Gastrocnemius medialis (tissue), 4 donors: Measurements from ENCODE around the gene CHKA. TPM values are rescaled to one million over a fixed set of nuclear protein-coding genes. Genes with fewer than 3 reads are reported as not detected.

ENCODE experiments used
- ATAC-seq, 2 donors: fragments of 150-250 bp; one replicate each; pipeline ENCODE4 v1.9.1; 2016
- DNase-seq, 2 donors: peaks; one replicate each; pipeline ENCODE4 v3.0.0-alpha.2; 2019
- H3K27ac ChIP-seq, 4 donors: fragments of 200-600 bp; sonication (generic); 1 replicate in 1 of 4; 2 replicates in 3 of 4; pipeline ENCODE4 v1.5.1; 2016 to 2018; ENCODE audit warnings: mild to moderate bottlenecking in 2 of 4, moderate library complexity in 1 of 4
- H3K27me3 ChIP-seq, 3 donors: fragments of 200-600 bp; sonication (generic) in 2 of 3; 1 replicate in 1 of 3; 2 replicates in 2 of 3; pipeline versions ENCODE4 v1.5.1 to v1.6.0; 2016 to 2019; ENCODE audit warnings: mild to moderate bottlenecking in 1 of 3, moderate library complexity in 1 of 3
- H3K36me3 ChIP-seq, 2 donors: fragments of 200-600 bp; sonication (generic) in 1 of 2; one replicate each; pipeline ENCODE4 v1.5.1; 2017 to 2018
- H3K4me1 ChIP-seq, 2 donors: fragments of 200-600 bp; sonication (generic) in 1 of 2; one replicate each; pipeline ENCODE4 v1.5.1; 2016 to 2017; ENCODE audit warnings: mild to moderate bottlenecking in 2 of 2
- H3K4me3 ChIP-seq, 4 donors: fragments of 200-600 bp; sonication (generic) in 3 of 4; 1 replicate in 1 of 4; 2 replicates in 3 of 4; pipeline ENCODE4 v1.5.1; 2016 to 2019; ENCODE audit warnings: mild to moderate bottlenecking in 2 of 4
- H3K9me3 ChIP-seq, 3 donors: fragments of 200-600 bp; sonication (generic) in 2 of 3; 1 replicate in 1 of 3; 2 replicates in 2 of 3; pipeline ENCODE4 v1.5.1; 2016 to 2019
- POLR2A ChIP-seq, 2 donors: fragments of 450-650 bp; IDR thresholded peaks; one replicate each; pipeline ENCODE4 v1.6.1; 2017; ENCODE audit warnings: antibody characterized with exemption in 2 of 2, mild to moderate bottlenecking in 2 of 2, moderate library complexity in 2 of 2
- in situ Hi-C, 4 donors: fragments of 200-750 bp; cut with MboI; loops; one replicate each; pipeline versions ENCODE4 v1.15.0 to v1.8.0; 2017; ENCODE audit warnings: low sequenced_read_pairs in 4 of 4
- intact Hi-C: fragments of 100-400 bp; cut with DNase I; formaldehyde crosslinking; loops from one replicate; pipeline ENCODE4 v1.15.1; 2023; ENCODE audit warnings: low total_unique reads
- total RNA-seq, 4 donors: library from RNA; depleted of rRNA; stranded (reverse); fragments of >200 nt; gene quantifications; one replicate each; pipeline versions ENCODE4 v1.1.0 to v1.2.3, GENCODE V29; 2016
- TF ChIP-seq, protein P1 (sequence below), 5 experiments: fragments of 450-650 bp in 3 of 5; fragments of 200-600 bp in 2 of 5; sonication (generic) in 2 of 5; IDR thresholded peaks in 4 of 5; conservative IDR thresholded peaks in 1 of 5; 1 replicate in 4 of 5; 2 replicates in 1 of 5; pipeline ENCODE4 v1.5.1; 2016 to 2019; ENCODE audit warnings: antibody characterized with exemption in 5 of 5, mild to moderate bottlenecking in 3 of 5, moderate library complexity in 3 of 5

CHKA gene
- total RNA-seq, 4 donors from 2014 or later, result 7.3 to 20.9 (median 12.3) TPM

DNA sequence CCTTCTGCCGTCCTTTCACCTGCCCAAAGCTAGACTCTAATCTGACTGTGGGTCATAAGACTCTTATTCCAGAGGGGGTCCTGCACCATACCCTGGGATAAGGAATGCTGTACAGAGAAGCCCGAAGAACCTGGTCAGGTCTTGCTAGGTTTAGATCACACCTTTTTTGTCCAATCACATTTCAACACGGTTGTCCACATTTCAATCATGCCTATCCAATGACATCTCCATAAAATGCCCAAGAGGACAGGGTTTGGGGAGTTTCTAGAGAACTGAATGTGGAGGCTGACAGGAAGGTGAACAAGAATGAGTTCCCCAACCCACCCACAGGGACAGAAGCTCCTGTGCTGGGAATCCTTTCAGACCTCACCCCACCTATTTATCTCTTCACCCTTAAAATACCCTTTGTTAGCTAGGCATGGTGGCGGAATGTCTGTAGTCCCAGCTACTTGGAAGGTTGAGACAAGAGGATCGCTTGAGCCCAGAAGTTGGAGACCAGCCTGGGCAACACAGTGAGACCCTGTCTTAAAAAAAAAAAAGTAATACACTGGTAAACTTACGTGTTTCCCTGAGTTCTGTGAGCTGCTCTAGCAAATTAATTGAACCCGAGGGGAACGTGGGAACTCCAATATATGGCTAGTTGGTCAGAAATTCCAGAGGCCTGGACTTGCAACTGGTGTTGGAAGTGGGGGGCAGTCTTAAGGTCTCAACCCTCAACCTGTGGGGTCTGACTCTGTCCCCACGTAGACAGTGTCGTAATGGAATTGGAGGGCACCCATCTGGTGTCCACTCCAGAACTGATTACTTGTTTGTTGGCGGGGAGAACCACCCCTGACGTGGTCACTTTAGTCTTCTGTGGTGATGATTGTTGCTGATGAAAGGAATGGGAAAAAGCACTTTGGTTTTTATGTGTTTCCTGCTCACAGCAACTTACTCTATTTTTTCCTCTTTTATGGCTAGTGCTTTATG is 64.6 kb downstream of the CHKA start:
- H3K27me3 ChIP-seq, result no peaks in the 10 kb centered on the region
- no peaks in the 10 kb centered on the region for H3K4me1 ChIP-seq
- intact Hi-C loops, result no loop called here
- no peaks in the 10 kb centered on the region for H3K9me3 ChIP-seq
- TF ChIP-seq POLR2A (IDR thresholded peaks at IDR 0.05), result no peak
- TF ChIP-seq, protein P1, sequence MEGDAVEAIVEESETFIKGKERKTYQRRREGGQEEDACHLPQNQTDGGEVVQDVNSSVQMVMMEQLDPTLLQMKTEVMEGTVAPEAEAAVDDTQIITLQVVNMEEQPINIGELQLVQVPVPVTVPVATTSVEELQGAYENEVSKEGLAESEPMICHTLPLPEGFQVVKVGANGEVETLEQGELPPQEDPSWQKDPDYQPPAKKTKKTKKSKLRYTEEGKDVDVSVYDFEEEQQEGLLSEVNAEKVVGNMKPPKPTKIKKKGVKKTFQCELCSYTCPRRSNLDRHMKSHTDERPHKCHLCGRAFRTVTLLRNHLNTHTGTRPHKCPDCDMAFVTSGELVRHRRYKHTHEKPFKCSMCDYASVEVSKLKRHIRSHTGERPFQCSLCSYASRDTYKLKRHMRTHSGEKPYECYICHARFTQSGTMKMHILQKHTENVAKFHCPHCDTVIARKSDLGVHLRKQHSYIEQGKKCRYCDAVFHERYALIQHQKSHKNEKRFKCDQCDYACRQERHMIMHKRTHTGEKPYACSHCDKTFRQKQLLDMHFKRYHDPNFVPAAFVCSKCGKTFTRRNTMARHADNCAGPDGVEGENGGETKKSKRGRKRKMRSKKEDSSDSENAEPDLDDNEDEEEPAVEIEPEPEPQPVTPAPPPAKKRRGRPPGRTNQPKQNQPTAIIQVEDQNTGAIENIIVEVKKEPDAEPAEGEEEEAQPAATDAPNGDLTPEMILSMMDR (IDR thresholded peaks at IDR 0.05 in 4 of 5, conservative IDR thresholded peaks at IDR 0.05 in 1 of 5), result no peak
- no peak overlapping the region for H3K4me3 ChIP-seq
- no peak overlapping the region for H3K27ac ChIP-seq
- in situ Hi-C loops, result no loop called here
- ATAC-seq, result no peak
- DNase-seq, result no peak
- H3K36me3 ChIP-seq, result peaks cover 0 to 14% of the 10 kb centered on the region in 2 donors

DNA sequence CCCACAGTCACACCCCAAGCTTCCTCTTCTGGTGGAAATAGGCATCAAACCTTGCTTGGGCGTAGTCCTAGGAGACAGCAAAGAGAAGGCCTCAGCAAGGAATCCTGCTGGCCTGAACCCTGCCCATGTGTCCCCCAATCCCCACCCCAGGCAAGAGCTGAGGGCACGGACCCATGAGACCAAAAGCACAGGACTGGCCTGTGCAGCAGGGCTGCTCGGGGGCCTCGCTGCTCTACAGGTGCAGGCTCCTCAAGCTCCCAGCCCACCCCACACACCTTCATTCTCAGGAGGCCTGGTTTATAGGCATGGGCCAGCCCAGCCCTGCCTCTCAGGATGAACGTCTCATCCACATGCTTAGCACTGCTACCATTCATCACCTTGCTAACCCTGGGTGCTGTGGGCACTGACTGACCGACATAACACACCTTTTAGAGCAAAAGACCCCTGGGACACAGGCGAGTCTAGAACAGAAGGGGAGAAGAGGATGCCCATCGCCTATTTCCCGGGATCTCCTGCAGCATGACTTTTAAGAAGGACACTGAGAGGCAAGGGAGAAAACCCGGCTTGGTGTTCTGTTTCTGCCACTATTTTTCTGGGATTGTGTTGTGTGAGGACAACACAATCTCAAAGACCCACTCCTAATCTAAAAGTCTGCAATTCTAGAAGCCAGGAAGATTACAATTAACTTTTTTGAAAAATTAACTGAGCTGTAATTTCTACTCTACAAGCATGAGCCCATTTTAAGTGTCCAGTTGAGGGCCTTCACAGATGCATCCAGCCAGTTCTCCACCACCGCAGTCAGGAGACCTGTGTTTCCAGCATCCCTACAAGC is 67.0 kb downstream of the CHKA start:
- Histone ChIP-seq H3K36me3 (no peaks in the 10 kb centered on the region), H3K4me3 (no peak overlapping the region), H3K27ac (no peak overlapping the region), H3K27me3 (no peaks in the 10 kb centered on the region), H3K4me1 (no peaks in the 10 kb centered on the region), H3K9me3 (no peaks in the 10 kb centered on the region)
- TF ChIP-seq, protein P1 (IDR thresholded peaks at IDR 0.05 in 4 of 5, conservative IDR thresholded peaks at IDR 0.05 in 1 of 5), result no peak
- TF ChIP-seq POLR2A (IDR thresholded peaks at IDR 0.05), result no peak
- intact Hi-C loops, result no loop called here
- DNase-seq (no peak), ATAC-seq (no peak)
- in situ Hi-C loops, result no loop called here

DNA sequence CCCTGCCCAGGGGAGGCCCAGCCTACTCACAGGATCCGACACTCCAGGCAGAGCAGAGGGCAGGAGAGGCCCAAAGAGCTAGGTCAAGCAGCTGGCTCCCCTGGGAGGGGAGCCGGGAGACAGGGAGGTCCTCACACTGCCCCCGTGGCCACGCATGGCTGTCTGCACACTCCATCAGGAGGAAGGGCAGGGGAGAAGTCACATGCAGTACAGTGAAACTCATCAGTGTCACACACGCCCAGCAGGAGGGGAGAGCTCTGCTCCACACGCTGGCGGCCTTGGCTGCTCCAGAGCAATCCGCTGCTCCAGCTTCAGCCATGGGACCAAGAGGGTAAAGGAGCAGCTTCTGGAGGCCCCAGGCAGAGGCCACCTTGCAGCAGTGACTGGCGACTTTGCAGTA is 68.1 kb downstream of the CHKA start:
- TF ChIP-seq POLR2A (IDR thresholded peaks at IDR 0.05), result no peak
- TF ChIP-seq, protein P1 (IDR thresholded peaks at IDR 0.05 in 4 of 5, conservative IDR thresholded peaks at IDR 0.05 in 1 of 5), result no peak
- Histone ChIP-seq H3K9me3 (no peaks in the 10 kb centered on the region), H3K27me3 (no peaks in the 10 kb centered on the region), H3K36me3 (no peaks in the 10 kb centered on the region), H3K27ac (no peak overlapping the region), H3K4me1 (no peaks in the 10 kb centered on the region), H3K4me3 (no peak overlapping the region)
- in situ Hi-C loops (no loop called here), intact Hi-C loops (no loop called here)
- no peak for ATAC-seq
- DNase-seq, result no peak

DNA sequence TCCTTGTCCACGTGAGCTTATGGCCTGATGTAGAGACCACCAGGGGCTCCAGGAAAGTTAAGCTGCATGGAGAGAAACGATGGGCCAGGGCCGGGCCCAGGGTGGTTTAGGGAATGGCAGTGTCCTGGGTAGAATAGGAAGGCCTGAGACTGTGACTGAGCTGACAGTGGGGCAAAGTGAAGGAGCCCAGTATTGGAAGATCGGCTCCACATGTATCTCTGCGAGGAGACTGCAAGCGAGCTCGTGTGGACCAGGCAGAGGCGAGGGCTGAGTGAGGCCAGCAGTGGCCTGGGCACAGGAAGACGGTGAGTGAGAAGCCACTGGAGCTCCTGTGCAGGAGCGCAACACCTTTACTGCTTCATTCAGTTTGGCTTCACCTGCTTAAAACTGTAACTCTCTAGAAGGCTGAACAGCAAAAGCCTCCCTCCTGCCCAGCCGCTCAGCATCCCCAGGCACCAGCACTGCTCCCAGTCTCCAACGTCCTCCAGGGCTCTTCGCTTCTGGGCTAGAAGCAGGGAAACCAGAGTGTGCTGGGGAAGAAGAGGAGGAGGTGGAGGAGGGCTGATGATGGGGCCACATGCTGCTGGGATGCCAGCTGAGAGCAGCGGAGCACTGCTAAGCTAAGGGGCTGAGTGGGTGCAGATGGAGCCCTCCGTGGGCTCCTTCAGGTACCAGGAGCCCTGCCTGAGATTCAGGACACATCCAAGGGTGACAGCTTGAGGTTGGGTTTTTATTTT is 68.9 kb downstream of the CHKA start:
- Histone ChIP-seq H3K4me3 (no peak overlapping the region), H3K9me3 (no peaks in the 10 kb centered on the region), H3K36me3 (no peaks in the 10 kb centered on the region), H3K27me3 (no peaks in the 10 kb centered on the region), H3K4me1 (no peaks in the 10 kb centered on the region), H3K27ac (no peak overlapping the region)
- ATAC-seq (no peak), DNase-seq (no peak)
- intact Hi-C loops (no loop called here), in situ Hi-C loops (no loop called here)
- TF ChIP-seq POLR2A (IDR thresholded peaks at IDR 0.05), result no peak
- TF ChIP-seq, protein P1 (IDR thresholded peaks at IDR 0.05 in 4 of 5, conservative IDR thresholded peaks at IDR 0.05 in 1 of 5), result no peak
